CD14-positive monocyte (primary cell): Measurements from ENCODE around the gene FZD2. TPM values are rescaled to one million over a fixed set of nuclear protein-coding genes. Genes with fewer than 3 reads are reported as not detected.

Source experiments
- DNase-seq, 3 donors: peaks; one replicate each; pipeline ENCODE4 v3.0.0-alpha.2; 2011 to 2022
- H2AFZ ChIP-seq: 2 replicates; pipeline ENCODE4 v1.6.0; 2012; ENCODE audit warnings: mild to moderate bottlenecking, low read depth, low read length, inconsistent platforms; ENCODE audit not compliant: insufficient read depth, poor library complexity, severe bottlenecking
- H3K27ac ChIP-seq, 2 donors: 1 replicate in 1 of 2; 2 replicates in 1 of 2; pipeline ENCODE4 v1.5.1; 2012 to 2013; ENCODE audit warnings: low read length in 2 of 2, control low read depth in 1 of 2, inconsistent platforms in 1 of 2, low read depth in 1 of 2, mild to moderate bottlenecking in 1 of 2
- H3K27me3 ChIP-seq, 2 donors: one replicate each; pipeline versions ENCODE4 v1.6.0 to v1.6.1; 2011 to 2013; ENCODE audit warnings: low read length in 2 of 2; ENCODE audit not compliant: control insufficient read depth in 2 of 2, insufficient read depth in 2 of 2
- H3K36me3 ChIP-seq, 2 donors: replicated peaks in 1 of 2; 1 replicate in 1 of 2; 2 replicates in 1 of 2; pipeline versions ENCODE4 v1.5.1 to v1.6.1; 2012 to 2013; ENCODE audit warnings: low read length in 2 of 2, control low read depth in 1 of 2, inconsistent platforms in 1 of 2, mild to moderate bottlenecking in 1 of 2; ENCODE audit not compliant: insufficient read depth in 2 of 2, control insufficient read depth in 1 of 2
- H3K4me1 ChIP-seq, 2 donors: 1 replicate in 1 of 2; 2 replicates in 1 of 2; pipeline versions ENCODE4 v1.5.1 to v1.6.1; 2012 to 2013; ENCODE audit warnings: low read length in 2 of 2, control low read depth in 1 of 2, inconsistent platforms in 1 of 2, mild to moderate bottlenecking in 1 of 2, moderate library complexity in 1 of 2; ENCODE audit not compliant: insufficient read depth in 2 of 2, control insufficient read depth in 1 of 2
- H3K4me2 ChIP-seq: replicated peaks from 2 replicates; pipeline ENCODE3; 2012; ENCODE audit warnings: low read length, moderate library complexity, mild to moderate bottlenecking; ENCODE audit not compliant: poor library complexity, severe bottlenecking; ENCODE audit errors: extremely low read depth
- H3K4me3 ChIP-seq, 3 experiments: fragments of 200-600 bp in 1 of 3; sonication (generic) in 1 of 3; replicated peaks in 1 of 3; 1 replicate in 2 of 3; 2 replicates in 1 of 3; pipeline ENCODE4 v1.5.1; 2011 to 2013; ENCODE audit warnings: low read length in 3 of 3, mild to moderate bottlenecking in 3 of 3, control low read depth in 2 of 3, low read depth in 2 of 3, inconsistent platforms in 1 of 3, moderate library complexity in 1 of 3
- H3K79me2 ChIP-seq: 2 replicates; pipeline ENCODE4 v1.6.0; 2012; ENCODE audit warnings: mild to moderate bottlenecking, control low read depth, inconsistent platforms, low read length, moderate library complexity; ENCODE audit not compliant: insufficient read depth
- H3K9ac ChIP-seq: 2 replicates; pipeline ENCODE4 v1.6.0; 2017; ENCODE audit warnings: low read length, mild to moderate bottlenecking; ENCODE audit not compliant: insufficient read depth, poor library complexity, severe bottlenecking
- H3K9me3 ChIP-seq, 2 donors: replicated peaks in 1 of 2; 1 replicate in 1 of 2; 2 replicates in 1 of 2; pipeline versions ENCODE4 v1.5.1 to v1.6.1; 2012 to 2013; ENCODE audit warnings: low read length in 2 of 2, control low read depth in 1 of 2; ENCODE audit not compliant: control insufficient read depth in 1 of 2, insufficient read depth in 1 of 2
- H4K20me1 ChIP-seq: 2 replicates; pipeline ENCODE4 v1.6.0; 2012; ENCODE audit warnings: mild to moderate bottlenecking, low read length, control low read depth, moderate library complexity; ENCODE audit not compliant: insufficient read depth
- H3K27ac Mint-ChIP-seq, 7 donors: one replicate each; pipeline ENCODE4 v1.8.0; 2020; ENCODE audit warnings: mild to moderate bottlenecking in 7 of 7, mixed read lengths in 7 of 7, moderate library complexity in 6 of 7, inconsistent platforms in 2 of 7
- H3K27me3 Mint-ChIP-seq, 3 donors: one replicate each; pipeline ENCODE4 v1.8.0; 2021 to 2022; ENCODE audit warnings: low read depth in 3 of 3, mild to moderate bottlenecking in 3 of 3, mixed read lengths in 3 of 3, moderate library complexity in 3 of 3, inconsistent platforms in 1 of 3
- H3K36me3 Mint-ChIP-seq, 2 donors: one replicate each; pipeline ENCODE4 v1.8.0; 2020; ENCODE audit warnings: mixed read lengths in 2 of 2, inconsistent platforms in 1 of 2, mild to moderate bottlenecking in 1 of 2
- H3K4me1 Mint-ChIP-seq: one replicate; pipeline ENCODE4 v1.8.0; 2020; ENCODE audit warnings: mild to moderate bottlenecking, mixed read lengths
- H3K4me3 Mint-ChIP-seq, 2 donors: one replicate each; pipeline ENCODE4 v1.8.0; 2020; ENCODE audit warnings: mild to moderate bottlenecking in 2 of 2, mixed read lengths in 2 of 2, moderate library complexity in 1 of 2
- H3K9me3 Mint-ChIP-seq, 7 donors: one replicate each; pipeline ENCODE4 v1.8.0; 2020 to 2022; ENCODE audit warnings: mixed read lengths in 7 of 7, mild to moderate bottlenecking in 6 of 7, moderate library complexity in 6 of 7, inconsistent platforms in 2 of 7
- WGBS: methylation state at CpG from one replicate; pipeline ENCODE4 v1.1.5; 2013; ENCODE audit warnings: missing lambda C conversion rate; ENCODE audit not compliant: insufficient coverage; 5-methylcytosine and 5-hydroxymethylcytosine counted together
- intact Hi-C, 2 donors: fragments of 100-400 bp; cut with micrococcal nuclease; formaldehyde crosslinking; loops; one replicate each; pipeline versions ENCODE4 v1.15.0 to v1.15.1; 2023
- polyA plus RNA-seq, 3 donors: library from polyadenylated mRNA; depleted of rRNA in 1 of 3; unstranded in 2 of 3; stranded (reverse) in 1 of 3; fragments of 300-500 nt in 2 of 3; fragments of >200 nt in 1 of 3; fragmentation: Illumina TruSeq in 2 of 3; gene quantifications; 1 replicate in 2 of 3; 2 replicates in 1 of 3; pipeline ENCODE4 v1.2.3, GENCODE V29; 2012 to 2021
- TF ChIP-seq, protein P1 (sequence below): fragments of 200-600 bp; IDR thresholded peaks from one replicate; pipeline ENCODE4 v1.8.0; 2022; ENCODE audit warnings: antibody characterized with exemption, mild to moderate bottlenecking

FZD2 gene
- polyA plus RNA-seq, 3 donors, result 3.1 to 7.2 (median 6.2) TPM

DNA sequence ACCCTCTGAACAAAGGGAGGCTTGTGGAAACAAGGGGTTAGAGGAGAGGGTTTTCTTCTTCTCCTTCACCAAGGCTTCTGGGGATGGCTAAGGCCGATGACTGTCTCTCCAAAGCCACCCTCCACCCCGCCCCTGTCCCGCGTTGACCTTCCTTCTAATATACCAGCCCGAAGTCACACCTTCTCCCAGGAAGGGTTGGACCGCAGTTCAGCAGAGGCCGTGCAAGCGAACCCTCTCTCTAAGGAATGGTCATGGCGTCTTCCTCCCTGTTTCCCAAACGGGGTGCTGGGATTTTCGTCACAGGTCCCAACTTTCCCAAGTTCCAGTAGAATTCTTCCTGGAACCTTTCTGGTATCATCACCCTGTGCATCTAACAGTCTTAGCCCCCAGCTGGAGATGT, 49.4 kb downstream of the FZD2 start:
- DNase-seq, result no peak
- H3K9me3 ChIP-seq, result no peaks in the 10 kb centered on the region

DNA sequence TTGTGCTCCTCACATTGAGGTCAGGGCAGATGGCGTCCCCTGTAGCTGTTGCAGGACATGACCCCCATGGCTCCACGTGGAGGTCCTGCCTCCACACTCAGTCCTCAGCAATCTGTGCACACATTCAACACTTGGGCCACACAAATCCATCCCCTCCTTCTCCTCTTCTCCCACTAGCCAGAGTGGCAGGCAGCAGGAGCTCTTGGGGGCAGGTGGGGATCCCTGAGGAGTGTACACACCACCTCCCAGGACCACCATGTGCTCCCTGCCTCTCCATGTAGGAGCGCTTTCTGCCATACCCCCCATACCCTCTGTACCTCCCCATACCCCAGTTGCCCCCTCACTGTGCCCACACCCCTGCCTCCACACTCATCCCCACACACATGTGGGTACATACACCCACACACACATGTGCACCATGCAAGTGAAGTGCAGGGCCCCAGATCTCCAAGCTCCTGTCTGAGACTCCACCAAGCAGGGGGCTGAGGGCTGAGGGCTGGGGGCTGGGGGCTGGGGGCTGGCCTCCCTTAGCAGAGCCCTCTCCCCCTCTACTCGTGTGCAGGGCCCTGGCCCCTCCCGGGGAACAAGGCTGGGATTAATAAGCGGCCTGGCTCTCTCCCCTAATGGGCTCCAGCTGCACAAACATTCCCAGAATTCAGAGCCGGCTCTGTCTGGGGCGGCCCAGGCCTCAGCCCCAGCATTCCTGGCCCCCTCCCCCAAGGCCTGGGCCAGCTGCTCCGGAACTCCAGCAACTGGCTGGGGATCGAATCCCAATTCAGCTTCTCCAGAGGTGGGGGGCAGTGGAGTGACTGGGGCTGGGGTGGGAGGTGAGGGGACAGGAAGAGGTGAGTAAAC, 50.8 kb downstream of the FZD2 start:
- H3K4me1 Mint-ChIP-seq, result peaks cover 30% of the 10 kb centered on the region
- H3K36me3 Mint-ChIP-seq, result no peaks in the 10 kb centered on the region
- Histone ChIP-seq H4K20me1 (no peaks in the 10 kb centered on the region), H3K79me2 (no peaks in the 10 kb centered on the region), H3K27me3 (no peaks in the 10 kb centered on the region), H2AFZ (no peak overlapping the region), H3K27ac (no peak overlapping the region), H3K9ac (no peak overlapping the region), H3K9me3 (no peaks in the 10 kb centered on the region), H3K4me3 (no peak overlapping the region), H3K4me2 (no peak overlapping the region), H3K4me1 (peaks cover 25 to 26% of the 10 kb centered on the region in 2 donors), H3K36me3 (no peaks in the 10 kb centered on the region)
- H3K27me3 Mint-ChIP-seq, result peaks cover 0 to 3% (median 2%) of the 10 kb centered on the region in 3 donors
- intact Hi-C loops, result no loop called here
- 93% methylated on average over 5 of the region's 10 CpGs for WGBS
- no peak overlapping the region for H3K27ac Mint-ChIP-seq
- H3K4me3 Mint-ChIP-seq, result no peak overlapping the region
- TF ChIP-seq, protein P1, sequence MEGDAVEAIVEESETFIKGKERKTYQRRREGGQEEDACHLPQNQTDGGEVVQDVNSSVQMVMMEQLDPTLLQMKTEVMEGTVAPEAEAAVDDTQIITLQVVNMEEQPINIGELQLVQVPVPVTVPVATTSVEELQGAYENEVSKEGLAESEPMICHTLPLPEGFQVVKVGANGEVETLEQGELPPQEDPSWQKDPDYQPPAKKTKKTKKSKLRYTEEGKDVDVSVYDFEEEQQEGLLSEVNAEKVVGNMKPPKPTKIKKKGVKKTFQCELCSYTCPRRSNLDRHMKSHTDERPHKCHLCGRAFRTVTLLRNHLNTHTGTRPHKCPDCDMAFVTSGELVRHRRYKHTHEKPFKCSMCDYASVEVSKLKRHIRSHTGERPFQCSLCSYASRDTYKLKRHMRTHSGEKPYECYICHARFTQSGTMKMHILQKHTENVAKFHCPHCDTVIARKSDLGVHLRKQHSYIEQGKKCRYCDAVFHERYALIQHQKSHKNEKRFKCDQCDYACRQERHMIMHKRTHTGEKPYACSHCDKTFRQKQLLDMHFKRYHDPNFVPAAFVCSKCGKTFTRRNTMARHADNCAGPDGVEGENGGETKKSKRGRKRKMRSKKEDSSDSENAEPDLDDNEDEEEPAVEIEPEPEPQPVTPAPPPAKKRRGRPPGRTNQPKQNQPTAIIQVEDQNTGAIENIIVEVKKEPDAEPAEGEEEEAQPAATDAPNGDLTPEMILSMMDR, result no peak
- H3K9me3 Mint-ChIP-seq, result peaks cover 0 to 3% (median 0%) of the 10 kb centered on the region in 7 donors
- DNase-seq, result no peak

More for the DNA sequence above, 49.4 kb downstream of the FZD2 start:
- intact Hi-C loops, result no loop called here
- Histone ChIP-seq H3K27ac (no peak overlapping the region), H3K9ac (no peak overlapping the region), H2AFZ (no peak overlapping the region), H3K27me3 (no peaks in the 10 kb centered on the region), H3K4me1 (peaks cover 25 to 26% of the 10 kb centered on the region in 2 donors), H3K36me3 (no peaks in the 10 kb centered on the region), H3K4me3 (no peak overlapping the region), H3K4me2 (no peak overlapping the region), H3K79me2 (no peaks in the 10 kb centered on the region), H4K20me1 (no peaks in the 10 kb centered on the region)
- H3K27ac Mint-ChIP-seq, result peak overlapping the region in 2 of 7 donors; percentile 33 to 41
- H3K9me3 Mint-ChIP-seq, result peaks cover 0 to 3% (median 0%) of the 10 kb centered on the region in 7 donors
- H3K4me1 Mint-ChIP-seq, result peaks cover 28% of the 10 kb centered on the region
- H3K27me3 Mint-ChIP-seq, result peaks cover 2 to 3% (median 3%) of the 10 kb centered on the region in 3 donors
- TF ChIP-seq, protein P1, result no peak
- no peak overlapping the region for H3K4me3 Mint-ChIP-seq
- 96% methylated on average over 9 of the region's 11 CpGs for WGBS
- no peaks in the 10 kb centered on the region for H3K36me3 Mint-ChIP-seq
